Fibroblast of pulmonary artery (primary cell): Measurements from ENCODE around the gene TPPP.
"Not testable (repeated sequence)": the region's sequence is repeated elsewhere in the genome, so short reads cannot be mapped to it uniquely, and the experiment has no call there.

Experiments
- DNase-seq: peaks from one replicate; pipeline ENCODE4 v3.0.0-alpha.2; 2010; ENCODE audit warnings: low read depth
- H3K4me3 ChIP-seq: replicated peaks from 2 replicates; pipeline ENCODE4 v1.5.1; 2011; ENCODE audit warnings: low read depth, mild to moderate bottlenecking, control low read depth, low read length, moderate library complexity
- CTCF ChIP-seq: IDR thresholded peaks from 2 replicates; pipeline ENCODE4 v1.5.1; 2011; ENCODE audit warnings: mild to moderate bottlenecking, control low read depth, low read length, inconsistent platforms; ENCODE audit errors: missing control alignments

TPPP gene

GRCh38 chr5:633501-633955 is 59.6 kb downstream of the TPPP start:
- DNase-seq, result peak; percentile 11
- H3K4me3 ChIP-seq, result no peak overlapping the region
- TF ChIP-seq CTCF, result no peak

- not testable (repeated sequence) for H3K4me3 ChIP-seq, DNase-seq
Measured at GRCh38 chr5:628351-629205, 64.6 kb downstream of the TPPP start.

- DNase-seq, result no peak
- no peak overlapping the region for H3K4me3 ChIP-seq
- TF ChIP-seq CTCF, result no peak
Measured at GRCh38 chr5:627840-628239, 65.3 kb downstream of the TPPP start.

GRCh38 chr5:626850-627249 is 66.3 kb downstream of the TPPP start:
- DNase-seq, result no peak
- H3K4me3 ChIP-seq, result no peak overlapping the region
- TF ChIP-seq CTCF, result no peak

- no peak for DNase-seq
- H3K4me3 ChIP-seq, result no peak overlapping the region
- no peak for TF ChIP-seq CTCF
Measured at GRCh38 chr5:625516-625915, 67.6 kb downstream of the TPPP start.

- H3K4me3 ChIP-seq, result no peak overlapping the region
- no peak for TF ChIP-seq CTCF
- DNase-seq, result no peak
Measured at GRCh38 chr5:624951-625230, 68.3 kb downstream of the TPPP start.

- H3K4me3 ChIP-seq, result no peak overlapping the region
- no peak for DNase-seq
- no peak for TF ChIP-seq CTCF
Measured at GRCh38 chr5:624118-624950, 68.8 kb downstream of the TPPP start.
